Hippocampal formation (tissue), 2 donors: ENCODE results near the gene SMARCA1.

Experiments
- DNase-seq, 2 donors: peaks; one replicate each; lab custom pipeline; 2025; lab: John Stamatoyannopoulos, UW

Gene SMARCA1

GRCh38 chrX:129461801-129462456 is 61.4 kb downstream of the SMARCA1 start:
- DNase-seq, result no peak

- DNase-seq, result no peak
These were observed 70.8 kb downstream of the SMARCA1 start for GRCh38 chrX:129452523-129452922.

GRCh38 chrX:129450123-129450522 is 73.2 kb downstream of the SMARCA1 start:
- DNase-seq, result no peak

GRCh38 chrX:129449148-129449547 is 74.1 kb downstream of the SMARCA1 start:
- no peak for DNase-seq

- DNase-seq, result no peak
These were observed 77.9 kb downstream of the SMARCA1 start for GRCh38 chrX:129445436-129445835.

GRCh38 chrX:129433945-129434344 is 89.3 kb downstream of the SMARCA1 start:
- no peak for DNase-seq

GRCh38 chrX:129433461-129433860 is 89.8 kb downstream of the SMARCA1 start:
- no peak for DNase-seq

GRCh38 chrX:129427267-129427666 is 96.0 kb downstream of the SMARCA1 start:
- no peak for DNase-seq

GRCh38 chrX:129423191-129423590 is 100.1 kb downstream of the SMARCA1 start:
- DNase-seq, result no peak

GRCh38 chrX:129404670-129405008 is 118.7 kb downstream of the SMARCA1 start:
- no peak for DNase-seq

GRCh38 chrX:129403974-129404669 is 119.2 kb downstream of the SMARCA1 start:
- DNase-seq, result no peak
